Measurements from ENCODE around the gene PAWR. TPM values are rescaled to one million over a fixed set of nuclear protein-coding genes. Genes with fewer than 3 reads are reported as not detected.

Gene PAWR
- polyA plus RNA-seq, 2 of the 4 experiments (the other 2 are of a cell fraction), result 40.8 to 55.2 TPM

DNA sequence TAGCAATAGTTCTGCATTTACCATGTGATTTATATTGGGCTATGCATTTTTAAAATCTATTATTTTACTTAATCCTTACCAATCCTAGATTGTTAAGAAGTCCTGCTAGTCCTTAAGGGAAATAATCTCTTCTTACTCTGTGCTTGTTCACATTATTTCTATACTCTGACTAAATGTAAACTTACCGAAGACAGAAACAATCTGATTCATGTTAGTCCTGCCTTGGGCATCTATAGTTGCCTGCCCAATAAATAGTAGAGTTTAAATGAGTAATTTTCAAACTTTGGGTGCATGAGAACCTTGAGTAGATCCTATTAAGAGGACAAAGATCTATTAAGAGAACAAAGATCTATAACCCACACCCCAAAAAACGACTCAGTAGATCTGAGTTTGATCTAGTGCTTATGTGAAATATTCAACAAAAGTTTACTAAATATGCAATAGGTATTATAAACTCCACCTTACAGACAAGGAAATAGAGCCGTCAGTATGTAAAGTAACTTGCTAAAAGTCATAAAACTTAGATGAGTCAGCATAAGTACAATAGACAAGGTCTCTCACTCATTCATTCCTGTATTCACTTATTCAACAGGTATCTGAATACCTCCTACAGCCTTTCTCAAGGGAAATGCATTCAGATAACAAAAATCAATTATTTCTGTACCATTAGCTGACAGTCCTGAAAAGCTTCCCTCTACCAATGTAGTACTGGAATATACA lies 127.6 kb downstream of the PAWR start:
- ChIA-PET CTCF (interaction anchor here (1.0 to 1.4 kb wide), 2 partner anchors 143 to 175 kb away, joined by 3 read pairs; no protein-coding TSS in a partner anchor), POLR2A (no interaction called here)
- no peak for ATAC-seq
- Histone ChIP-seq H3K4me2 (no peak overlapping the region), H3K4me1 (peaks cover 28% of the 10 kb centered on the region; the same call in 2 of the 3 replicates), H3K9me3 (no peaks in the 10 kb centered on the region), H3K27ac (no peak overlapping the region), H3K4me3 (no peak overlapping the region)
- WGBS (ENCODE audit: missing lambda C conversion rate), result 76% methylated on average over 3 of the region's 3 CpGs
- no peak for FAIRE-seq
- peak; percentile 85 for TF ChIP-seq MAFK (IDR thresholded peaks at IDR 0.05; ENCODE audit: partially characterized antibody)
- TF ChIP-seq, protein P1, sequence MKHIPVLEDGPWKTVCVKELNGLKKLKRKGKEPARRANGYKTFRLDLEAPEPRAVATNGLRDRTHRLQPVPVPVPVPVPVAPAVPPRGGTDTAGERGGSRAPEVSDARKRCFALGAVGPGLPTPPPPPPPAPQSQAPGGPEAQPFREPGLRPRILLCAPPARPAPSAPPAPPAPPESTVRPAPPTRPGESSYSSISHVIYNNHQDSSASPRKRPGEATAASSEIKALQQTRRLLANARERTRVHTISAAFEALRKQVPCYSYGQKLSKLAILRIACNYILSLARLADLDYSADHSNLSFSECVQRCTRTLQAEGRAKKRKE (CRISPR knock-in tag; IDR thresholded peaks at IDR 0.05; ENCODE audit: low read depth), result no peak
- no peak for DNase-seq (ENCODE audit: low read depth in 1 of 2, low spot score in 1 of 2)

GRCh38 chr12:79561401-79562132 lies 129.2 kb downstream of the PAWR start:
- no peak overlapping the region for H3K4me2 ChIP-seq
- no peak for DNase-seq (ENCODE audit: low read depth in 1 of 2, low spot score in 1 of 2)
- WGBS (ENCODE audit: missing lambda C conversion rate), result 94% methylated on average over 23 of the region's 35 CpGs
- peak in 1 of 2 experiments; percentile 40; a peak in 3 of 6 replicates for ATAC-seq
- H3K9me3 ChIP-seq, result no peaks in the 10 kb centered on the region
- CTCF ChIA-PET, result interaction anchor here (1.5 kb wide), 1 partner anchor 13 kb away, joined by 9 read pairs; no protein-coding TSS in a partner anchor
- peaks cover 20% of the 10 kb centered on the region; the same call in 2 of the 3 replicates for H3K4me1 ChIP-seq
- H3K27ac ChIP-seq, result no peak overlapping the region
- FAIRE-seq, result no peak
- no peak overlapping the region for H3K4me3 ChIP-seq
- no peak for TF ChIP-seq MAFK (IDR thresholded peaks at IDR 0.05; ENCODE audit: partially characterized antibody)
- no peak for TF ChIP-seq HOXB5 (CRISPR knock-in tag; IDR thresholded peaks at IDR 0.05)
- no peak for TF ChIP-seq CBX2 (IDR thresholded peaks at IDR 0.05; ENCODE audit: borderline replicate concordance, low read depth)
- TF ChIP-seq, protein P1 (CRISPR knock-in tag; IDR thresholded peaks at IDR 0.05; ENCODE audit: low read depth), result no peak
- TF ChIP-seq HMGXB4 (CRISPR knock-in tag; IDR thresholded peaks at IDR 0.05; ENCODE audit: borderline replicate concordance), result no peak
- no peak for TF ChIP-seq CHD4 (IDR thresholded peaks at IDR 0.05; ENCODE audit: borderline replicate concordance)
- TF ChIP-seq GATA3 (IDR thresholded peaks at IDR 0.05; ENCODE audit: borderline replicate concordance), result no peak
- TF ChIP-seq CEBPB (IDR thresholded peaks at IDR 0.05), result no peak
- TF ChIP-seq ZC3H11A (IDR thresholded peaks at IDR 0.05), result no peak
- TF ChIP-seq ZFP36 (IDR thresholded peaks at IDR 0.05; ENCODE audit: borderline replicate concordance, partially characterized antibody), result no peak
- no peak for TF ChIP-seq SREBF2 (IDR thresholded peaks at IDR 0.05)
- TF ChIP-seq, protein P2, sequence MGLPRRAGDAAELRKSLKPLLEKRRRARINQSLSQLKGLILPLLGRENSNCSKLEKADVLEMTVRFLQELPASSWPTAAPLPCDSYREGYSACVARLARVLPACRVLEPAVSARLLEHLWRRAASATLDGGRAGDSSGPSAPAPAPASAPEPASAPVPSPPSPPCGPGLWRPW (IDR thresholded peaks at IDR 0.05), result no peak
- TF ChIP-seq CTCF (IDR thresholded peaks at IDR 0.05), result no peak
- POLR2A ChIA-PET, result no interaction called here
